HG02938 (cell line): ENCODE measurements around the gene IL4.

Experiments
- ATAC-seq: cut with Tn5 transposase; IDR thresholded peaks from one replicate; pipeline ENCODE4 v1.9.1; 2021; ENCODE audit warnings: mild to moderate bottlenecking, moderate library complexity; ENCODE audit not compliant: unreplicated experiment

IL4 gene

GRCh38 chr5:132657676-132658380 is 16.0 kb upstream of the IL4 start, which contains the start of gene IL13:
IL13 (plus strand) TSS chr5:132658173; CDS start chr5:132658187, 14 bp downstream.
- no peak for ATAC-seq

- ATAC-seq: no peak
Observed at GRCh38 chr5:132658381-132659302, 15.1 kb upstream of the IL4 start.

- no peak for ATAC-seq
Observed at GRCh38 chr5:132659598-132660493, 13.9 kb upstream of the IL4 start.

- no peak for ATAC-seq
Observed at GRCh38 chr5:132661231-132662003, 12.4 kb upstream of the IL4 start.

GRCh38 chr5:132662004-132662401 is 11.8 kb upstream of the IL4 start:
- no peak for ATAC-seq

- peak; percentile 52 for ATAC-seq
Observed at GRCh38 chr5:132662925-132663770, 10.6 kb upstream of the IL4 start.

- peak; percentile 56 for ATAC-seq
Observed at GRCh38 chr5:132663771-132664695, 9.8 kb upstream of the IL4 start.

GRCh38 chr5:132664696-132665209 is 9.0 kb upstream of the IL4 start:
- ATAC-seq: no peak

GRCh38 chr5:132665574-132666080 is 8.2 kb upstream of the IL4 start:
- ATAC-seq: no peak

- no peak for ATAC-seq
Observed at GRCh38 chr5:132666310-132667123, 7.3 kb upstream of the IL4 start.

GRCh38 chr5:132667309-132667708 is 6.5 kb upstream of the IL4 start:
- ATAC-seq: no peak

- ATAC-seq: no peak
Observed at GRCh38 chr5:132667761-132668705, 5.8 kb upstream of the IL4 start.

GRCh38 chr5:132668706-132669454 is 4.9 kb upstream of the IL4 start:
- ATAC-seq: no peak

GRCh38 chr5:132669455-132669820 is 4.4 kb upstream of the IL4 start:
- no peak for ATAC-seq
